ENCODE data around the gene ENO1.

DNA sequence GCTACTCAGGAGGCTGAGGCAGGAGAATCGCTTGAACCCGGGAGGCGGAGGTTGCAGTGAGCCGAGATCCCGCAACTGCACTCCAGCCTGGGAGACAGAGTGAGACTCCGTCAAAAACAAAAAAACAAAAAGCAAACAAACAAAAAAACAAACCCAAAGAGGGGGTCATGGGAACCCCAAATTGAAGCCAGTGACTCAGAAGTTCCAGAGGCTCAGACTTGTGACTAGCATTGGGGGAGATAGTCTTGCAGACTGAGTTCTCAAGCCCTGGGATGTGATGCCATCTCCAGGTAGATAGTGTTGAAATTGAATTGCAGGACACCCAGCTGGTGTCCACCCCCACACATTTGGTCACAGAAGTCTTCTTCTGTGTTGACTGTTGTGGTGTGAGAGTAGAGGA lies 24.9 kb upstream of the ENO1 start:
- TF ChIP-seq POLR2AphosphoS5 (IDR thresholded peaks at IDR 0.05) (no peak), POLR2A (IDR thresholded peaks at IDR 0.05) (no peak)
- TF ChIP-seq, protein P1, sequence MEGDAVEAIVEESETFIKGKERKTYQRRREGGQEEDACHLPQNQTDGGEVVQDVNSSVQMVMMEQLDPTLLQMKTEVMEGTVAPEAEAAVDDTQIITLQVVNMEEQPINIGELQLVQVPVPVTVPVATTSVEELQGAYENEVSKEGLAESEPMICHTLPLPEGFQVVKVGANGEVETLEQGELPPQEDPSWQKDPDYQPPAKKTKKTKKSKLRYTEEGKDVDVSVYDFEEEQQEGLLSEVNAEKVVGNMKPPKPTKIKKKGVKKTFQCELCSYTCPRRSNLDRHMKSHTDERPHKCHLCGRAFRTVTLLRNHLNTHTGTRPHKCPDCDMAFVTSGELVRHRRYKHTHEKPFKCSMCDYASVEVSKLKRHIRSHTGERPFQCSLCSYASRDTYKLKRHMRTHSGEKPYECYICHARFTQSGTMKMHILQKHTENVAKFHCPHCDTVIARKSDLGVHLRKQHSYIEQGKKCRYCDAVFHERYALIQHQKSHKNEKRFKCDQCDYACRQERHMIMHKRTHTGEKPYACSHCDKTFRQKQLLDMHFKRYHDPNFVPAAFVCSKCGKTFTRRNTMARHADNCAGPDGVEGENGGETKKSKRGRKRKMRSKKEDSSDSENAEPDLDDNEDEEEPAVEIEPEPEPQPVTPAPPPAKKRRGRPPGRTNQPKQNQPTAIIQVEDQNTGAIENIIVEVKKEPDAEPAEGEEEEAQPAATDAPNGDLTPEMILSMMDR (IDR thresholded peaks at IDR 0.05 in 8 of 11, conservative IDR thresholded peaks at IDR 0.05 in 3 of 11): no peak
